Ramos (cell line): ENCODE data around the gene ADGB.

ENCODE experiments used
- in situ Hi-C: fragments of 300-500 bp; cut with MboI; formaldehyde crosslinking; loops from one replicate; pipeline ENCODE4 v1.14.3; 2022; ENCODE audit warnings: low sequenced_read_pairs; ENCODE audit not compliant: unreplicated experiment

ADGB gene

GRCh38 chr6:146620655-146621054 lies 21.9 kb downstream of the ADGB start:
- in situ Hi-C loops: no loop called here

GRCh38 chr6:146628350-146628749 lies 29.6 kb downstream of the ADGB start:
- in situ Hi-C loops: no loop called here

- in situ Hi-C loops: no loop called here
Observed at GRCh38 chr6:146634022-146634421, 35.2 kb downstream of the ADGB start.

GRCh38 chr6:146635165-146635564 lies 36.4 kb downstream of the ADGB start:
- in situ Hi-C loops: no loop called here

GRCh38 chr6:146636481-146636880 lies 37.7 kb downstream of the ADGB start:
- in situ Hi-C loops: no loop called here

GRCh38 chr6:146642921-146643320 lies 44.1 kb downstream of the ADGB start:
- in situ Hi-C loops: no loop called here

GRCh38 chr6:146650799-146651481 lies 52.2 kb downstream of the ADGB start:
- in situ Hi-C loops: no loop called here

- in situ Hi-C loops: no loop called here
Observed at GRCh38 chr6:146651482-146651863, 52.7 kb downstream of the ADGB start.

- in situ Hi-C loops: no loop called here
Observed at GRCh38 chr6:146657432-146657831, 58.7 kb downstream of the ADGB start.

- in situ Hi-C loops: no loop called here
Observed at GRCh38 chr6:146664871-146665360, 66.1 kb downstream of the ADGB start.

- in situ Hi-C loops: no loop called here
Observed at GRCh38 chr6:146666909-146667308, 68.1 kb downstream of the ADGB start.

GRCh38 chr6:146670161-146670560 lies 71.4 kb downstream of the ADGB start:
- in situ Hi-C loops: no loop called here

- in situ Hi-C loops: no loop called here
Observed at GRCh38 chr6:146673069-146673468, 74.3 kb downstream of the ADGB start.

GRCh38 chr6:146679386-146679785 lies 80.6 kb downstream of the ADGB start:
- in situ Hi-C loops: loop anchor here (25.0 kb wide), 1 partner anchor 742 kb away; no protein-coding TSS in a partner anchor

GRCh38 chr6:146682919-146683318 lies 84.1 kb downstream of the ADGB start:
- in situ Hi-C loops: loop anchor here (25.0 kb wide), 1 partner anchor 746 kb away; no protein-coding TSS in a partner anchor

- in situ Hi-C loops: loop anchor here (25.0 kb wide), 1 partner anchor 753 kb away; no protein-coding TSS in a partner anchor
Observed at GRCh38 chr6:146689806-146690205, 91.0 kb downstream of the ADGB start.

GRCh38 chr6:146693342-146693741 lies 94.6 kb downstream of the ADGB start:
- in situ Hi-C loops: loop anchor here (25.0 kb wide), 1 partner anchor 756 kb away; no protein-coding TSS in a partner anchor

- in situ Hi-C loops: loop anchor here (25.0 kb wide), 1 partner anchor 761 kb away; no protein-coding TSS in a partner anchor
Observed at GRCh38 chr6:146697921-146698320, 99.1 kb downstream of the ADGB start.

GRCh38 chr6:146700078-146700686 lies 101.4 kb downstream of the ADGB start:
- in situ Hi-C loops: no loop called here

- in situ Hi-C loops: no loop called here
Observed at GRCh38 chr6:146701632-146702031, 102.9 kb downstream of the ADGB start.

- in situ Hi-C loops: no loop called here
Observed at GRCh38 chr6:146709036-146709622, 110.4 kb downstream of the ADGB start.
